Kidney (tissue), 14 donors: ENCODE measurements around the gene PARK7. TPM values are rescaled to one million over a fixed set of nuclear protein-coding genes. Genes with fewer than 3 reads are reported as not detected.
A peak's percentile ranks its signal among the peaks of the same experiment; 100 is the strongest.

Experiments
- DNase-seq, 5 donors: peaks; one replicate each; pipeline ENCODE4 v3.0.0-alpha.2; 2013 to 2020
- FAIRE-seq: peaks from 2 replicates; lab custom pipeline; 2012; peaks lifted over from hg19 to GRCh38; lab: Jason Lieb, UNC
- H3K27ac ChIP-seq, 2 donors: one replicate each; pipeline ENCODE4 v1.7.0; 2013; ENCODE audit warnings: low read depth in 2 of 2, low read length in 2 of 2, inconsistent platforms in 1 of 2
- H3K27me3 ChIP-seq: one replicate; pipeline ENCODE4 v1.7.1; 2013; ENCODE audit warnings: low read length, inconsistent platforms; ENCODE audit not compliant: control insufficient read depth, insufficient read depth
- H3K36me3 ChIP-seq, 3 donors: one replicate each; pipeline versions ENCODE4 v1.7.0 to v1.7.1; 2013; ENCODE audit warnings: low read length in 3 of 3, control low read depth in 1 of 3, inconsistent platforms in 1 of 3; ENCODE audit not compliant: insufficient read depth in 3 of 3, control insufficient read depth in 2 of 3
- H3K4me1 ChIP-seq, 3 donors: one replicate each; pipeline versions ENCODE4 v1.7.0 to v1.7.1; 2013; ENCODE audit warnings: low read length in 3 of 3, inconsistent platforms in 1 of 3, low read depth in 1 of 3; ENCODE audit not compliant: control insufficient read depth in 2 of 3, insufficient read depth in 2 of 3
- H3K4me3 ChIP-seq, 3 donors: one replicate each; pipeline versions ENCODE4 v1.7.0 to v1.8.1; 2013; ENCODE audit warnings: low read length in 3 of 3, control low read depth in 1 of 3, inconsistent platforms in 1 of 3
- H3K9ac ChIP-seq, 3 donors: one replicate each; pipeline versions ENCODE4 v1.7.0 to v1.7.1; 2013; ENCODE audit warnings: low read length in 3 of 3, control low read depth in 1 of 3, inconsistent platforms in 1 of 3
- H3K9me3 ChIP-seq, 3 donors: one replicate each; pipeline versions ENCODE4 v1.7.0 to v1.7.1; 2013; ENCODE audit warnings: low read length in 3 of 3, control low read depth in 1 of 3, inconsistent platforms in 1 of 3; ENCODE audit not compliant: control insufficient read depth in 2 of 3, insufficient read depth in 1 of 3
- intact Hi-C: fragments of 100-400 bp; cut with DNase I; formaldehyde crosslinking; loops from one replicate; pipeline ENCODE4 v1.11.1; 2022
- polyA plus RNA-seq: library from polyadenylated mRNA; stranded (reverse); fragments of 350-450 nt; fragmentation: Illumina TruSeq; extraction: RNeasy Lipid Tissue Mini Kit (QIAGEN cat#74804); gene quantifications from one replicate; pipeline ENCODE4 v1.2.3, GENCODE V29; 2014; ENCODE audit warnings: low read depth, low replicate concordance; ENCODE audit not compliant: insufficient read depth
- total RNA-seq: library from RNA; stranded (reverse); fragmentation: NEBNext Ultra II Directional; extraction: Animal tissue kit (Norgen Biotek cat#: 25700); gene quantifications from one replicate; pipeline ENCODE4 v1.2.1, GENCODE V29; 2021
- TF ChIP-seq, protein P1 (sequence below): IDR thresholded peaks from 3 replicates; pipeline ENCODE4 v1.5.1; 2012; ENCODE audit warnings: mild to moderate bottlenecking, moderate library complexity, borderline replicate concordance; ENCODE audit not compliant: insufficient read depth; ENCODE audit errors: extremely low read depth
- donor health status: control.
- donor health status: control.
- donor health status: control.
- donor health status: control.
- donor health status: control.
- donor health status: DM: yes; HTN: yes; CAD: no.
- donor health status: Normal renal cell carcinoma (clear cell type).

The PARK7 gene
- total and polyA plus RNA-seq, 2 donors from 2014 or later, result 239 to 481 TPM

DNA sequence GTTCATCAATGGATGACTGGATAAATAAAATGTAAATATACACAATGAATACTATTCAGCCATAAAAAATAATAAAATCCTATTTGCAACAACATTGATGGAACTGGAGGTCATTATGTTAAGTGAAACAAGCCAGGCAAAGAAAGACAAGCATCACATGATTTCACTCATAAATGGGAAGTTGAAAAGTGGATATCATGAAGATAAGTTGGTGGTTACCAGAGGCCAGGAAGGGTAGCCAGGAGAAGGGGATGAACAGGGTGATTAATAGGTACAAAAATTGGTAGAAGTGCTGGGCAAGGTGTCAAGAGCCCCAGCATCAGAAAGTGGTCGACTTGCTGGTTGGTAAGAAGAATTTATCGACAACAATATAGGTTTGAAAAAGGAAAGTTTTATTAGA, 1.3 kb upstream of the PARK7 start:
- Histone ChIP-seq H3K36me3 (peaks cover 0 to 22% (median 6%) of the 10 kb centered on the region in 3 donors), H3K4me3 (peak overlapping the region in 1 of 3 donors; percentile 97), H3K9ac (peak overlapping the region in 1 of 3 donors; percentile 97), H3K4me1 (peaks cover 0 to 2% (median 0%) of the 10 kb centered on the region in 3 donors), H3K9me3 (no peaks in the 10 kb centered on the region), H3K27me3 (no peaks in the 10 kb centered on the region), H3K27ac (no peak overlapping the region)
- no peak for FAIRE-seq
- intact Hi-C loops, result no loop called here
- TF ChIP-seq, protein P1, sequence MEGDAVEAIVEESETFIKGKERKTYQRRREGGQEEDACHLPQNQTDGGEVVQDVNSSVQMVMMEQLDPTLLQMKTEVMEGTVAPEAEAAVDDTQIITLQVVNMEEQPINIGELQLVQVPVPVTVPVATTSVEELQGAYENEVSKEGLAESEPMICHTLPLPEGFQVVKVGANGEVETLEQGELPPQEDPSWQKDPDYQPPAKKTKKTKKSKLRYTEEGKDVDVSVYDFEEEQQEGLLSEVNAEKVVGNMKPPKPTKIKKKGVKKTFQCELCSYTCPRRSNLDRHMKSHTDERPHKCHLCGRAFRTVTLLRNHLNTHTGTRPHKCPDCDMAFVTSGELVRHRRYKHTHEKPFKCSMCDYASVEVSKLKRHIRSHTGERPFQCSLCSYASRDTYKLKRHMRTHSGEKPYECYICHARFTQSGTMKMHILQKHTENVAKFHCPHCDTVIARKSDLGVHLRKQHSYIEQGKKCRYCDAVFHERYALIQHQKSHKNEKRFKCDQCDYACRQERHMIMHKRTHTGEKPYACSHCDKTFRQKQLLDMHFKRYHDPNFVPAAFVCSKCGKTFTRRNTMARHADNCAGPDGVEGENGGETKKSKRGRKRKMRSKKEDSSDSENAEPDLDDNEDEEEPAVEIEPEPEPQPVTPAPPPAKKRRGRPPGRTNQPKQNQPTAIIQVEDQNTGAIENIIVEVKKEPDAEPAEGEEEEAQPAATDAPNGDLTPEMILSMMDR, result no peak
- no peak for DNase-seq

DNA sequence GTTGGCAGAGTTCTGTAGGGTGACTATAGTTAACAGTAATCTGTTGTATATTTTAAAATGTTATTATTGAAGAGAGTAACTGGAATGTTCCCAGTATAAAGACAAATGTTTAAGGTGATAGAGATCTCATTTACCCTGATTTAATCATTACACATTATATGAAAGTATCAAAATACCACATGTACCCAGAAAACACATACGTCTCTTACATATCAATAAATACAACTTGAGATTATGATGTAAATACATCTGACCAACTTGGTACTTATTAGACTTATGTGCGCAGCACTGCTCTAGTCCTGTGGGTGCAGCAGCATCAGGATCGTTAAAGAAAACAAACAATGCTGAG, 670 bp upstream of the PARK7 start:
- FAIRE-seq (no peak), DNase-seq (no peak)
- TF ChIP-seq, protein P1, result no peak
- intact Hi-C loops, result no loop called here
- Histone ChIP-seq H3K36me3 (peaks cover 0 to 28% (median 10%) of the 10 kb centered on the region in 3 donors), H3K4me1 (peaks cover 0 to 2% (median 0%) of the 10 kb centered on the region in 3 donors), H3K27me3 (no peaks in the 10 kb centered on the region), H3K9ac (peak overlapping the region; percentile 50 to 97 (median 95)), H3K27ac (peak overlapping the region; percentile 95 to 96), H3K9me3 (no peaks in the 10 kb centered on the region), H3K4me3 (peak overlapping the region; percentile 88 to 97 (median 92))

DNA sequence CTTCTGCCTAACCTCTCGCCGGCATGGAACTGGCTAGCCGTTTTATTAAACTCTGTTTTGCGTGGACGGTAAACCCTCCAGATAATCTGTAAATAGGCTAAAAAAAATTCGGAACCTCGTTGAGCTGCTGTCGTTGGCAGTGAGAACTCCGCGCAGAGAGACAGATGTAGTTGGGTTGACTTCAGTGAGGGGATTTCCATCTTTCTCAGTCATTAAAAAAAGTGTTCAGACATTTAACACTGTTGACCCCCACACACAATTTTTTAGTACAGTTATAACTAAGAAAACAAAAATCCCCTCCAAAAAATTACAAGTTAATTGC, 464 bp downstream of the PARK7 start:
- H3K4me3 ChIP-seq, result peak overlapping the region; percentile 92 to 98 (median 97)
- TF ChIP-seq, protein P1, result no peak
- peaks cover 2 to 34% (median 10%) of the 10 kb centered on the region in 3 donors for H3K36me3 ChIP-seq
- FAIRE-seq (no peak), DNase-seq (no peak)
- no peaks in the 10 kb centered on the region for H3K9me3 ChIP-seq
- H3K9ac ChIP-seq, result peak overlapping the region; percentile 55 to 89 (median 78)
- intact Hi-C loops, result no loop called here
- H3K4me1 ChIP-seq, result peaks cover 0 to 2% (median under 1%) of the 10 kb centered on the region in 3 donors
- H3K27me3 ChIP-seq, result no peaks in the 10 kb centered on the region
- H3K27ac ChIP-seq, result peak overlapping the region; percentile 95 to 96
